GM19240 (cell line): ENCODE measurements around the gene PABPN1L.

Experiments used
- DNase-seq: peaks from one replicate; pipeline ENCODE4 v3.0.0; 2011; ENCODE audit warnings: low spot score; ENCODE audit not compliant: insufficient read length

Gene PABPN1L

GRCh38 chr16:88853325-88853941 lies 13.0 kb downstream of the PABPN1L start:
- no peak for DNase-seq

GRCh38 chr16:88851616-88852015 lies 14.8 kb downstream of the PABPN1L start:
- DNase-seq, result no peak

GRCh38 chr16:88850531-88851199 lies 15.8 kb downstream of the PABPN1L start:
- DNase-seq, result no peak

GRCh38 chr16:88848557-88848956 lies 17.9 kb downstream of the PABPN1L start:
- DNase-seq, result no peak

- DNase-seq, result no peak
These were observed 18.8 kb downstream of the PABPN1L start for GRCh38 chr16:88847654-88848053.

GRCh38 chr16:88846088-88846487 lies 20.4 kb downstream of the PABPN1L start:
- DNase-seq, result no peak

GRCh38 chr16:88844419-88845036 lies 21.9 kb downstream of the PABPN1L start:
- no peak for DNase-seq

GRCh38 chr16:88843256-88843655 lies 23.2 kb downstream of the PABPN1L start:
- DNase-seq, result no peak

GRCh38 chr16:88842806-88843205 lies 23.7 kb downstream of the PABPN1L start:
- no peak for DNase-seq

GRCh38 chr16:88842308-88842756 lies 24.1 kb downstream of the PABPN1L start:
- DNase-seq, result no peak

GRCh38 chr16:88841521-88842307 lies 24.7 kb downstream of the PABPN1L start:
- no peak for DNase-seq

- DNase-seq, result no peak
These were observed 25.8 kb downstream of the PABPN1L start for GRCh38 chr16:88840600-88841215.

GRCh38 chr16:88839745-88840599 lies 26.5 kb downstream of the PABPN1L start:
- DNase-seq, result no peak

- DNase-seq, result no peak
These were observed 27.4 kb downstream of the PABPN1L start for GRCh38 chr16:88839026-88839529.

- DNase-seq, result no peak
These were observed 27.9 kb downstream of the PABPN1L start for GRCh38 chr16:88838566-88838965.

- DNase-seq, result no peak
These were observed 28.7 kb downstream of the PABPN1L start for GRCh38 chr16:88837806-88838205.

GRCh38 chr16:88836791-88837190 lies 29.7 kb downstream of the PABPN1L start:
- no peak for DNase-seq

- no peak for DNase-seq
These were observed 30.6 kb downstream of the PABPN1L start for GRCh38 chr16:88835818-88836217.

- no peak for DNase-seq
These were observed 31.1 kb downstream of the PABPN1L start for GRCh38 chr16:88835383-88835782.

- DNase-seq, result no peak
These were observed 31.8 kb downstream of the PABPN1L start for GRCh38 chr16:88834670-88835069.
